Measurements from ENCODE around the gene RASAL2. TPM values are rescaled to one million over a fixed set of nuclear protein-coding genes. Genes with fewer than 3 reads are reported as not detected.

RASAL2 gene
- total RNA-seq, 2 experiments from 2014 or later, result not detected

- intact Hi-C loops (cut with micrococcal nuclease), result no loop called here
- no peaks in the 10 kb centered on the region for H3K9me3 Mint-ChIP-seq
- DNase-seq, result no peak
- H3K4me3 Mint-ChIP-seq, result no peak overlapping the region
- H3K27ac Mint-ChIP-seq, result no peak overlapping the region
- H3K27me3 Mint-ChIP-seq (ENCODE audit: low read depth), result no peaks in the 10 kb centered on the region
- CTCF ChIA-PET, result interaction anchor here (1.1 kb wide), 2 partner anchors 14 to 15 kb away, joined by 3 read pairs; no protein-coding TSS in a partner anchor
- H3K4me1 Mint-ChIP-seq (ENCODE audit: low read depth), result no peaks in the 10 kb centered on the region
- no peaks in the 10 kb centered on the region for H3K36me3 Mint-ChIP-seq (ENCODE audit: low read depth)
These were observed 422.2 kb downstream of the RASAL2 start for GRCh38 chr1:178516110-178516509.

DNA sequence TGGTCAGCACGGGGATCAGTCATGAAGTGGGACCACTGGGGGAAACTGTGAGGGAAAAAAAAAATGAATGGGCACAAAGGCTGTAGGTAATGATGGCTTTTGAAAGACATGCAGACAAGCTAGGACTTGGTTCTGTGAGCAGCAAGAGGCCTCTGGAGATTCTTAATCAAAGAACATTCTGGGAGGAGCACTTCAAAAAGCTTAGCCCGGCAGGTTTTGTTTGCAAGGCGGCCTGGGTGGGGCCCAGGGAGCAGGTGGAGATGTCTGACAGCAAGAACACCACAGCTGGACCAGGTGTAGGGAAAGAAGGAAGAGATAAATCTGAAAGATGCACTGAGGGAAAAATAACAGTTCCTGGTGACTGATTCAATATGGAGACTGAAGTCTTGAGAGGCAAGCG is 425.0 kb downstream of the RASAL2 start:
- CTCF ChIA-PET, result interaction anchor here (0.6 kb wide), 1 partner anchor 14 kb away, joined by 4 read pairs; no protein-coding TSS in a partner anchor
- intact Hi-C loops (cut with micrococcal nuclease), result no loop called here
- H3K27me3 Mint-ChIP-seq (ENCODE audit: low read depth), result no peaks in the 10 kb centered on the region

GRCh38 chr1:178520803-178521202 is 426.9 kb downstream of the RASAL2 start:
- Mint-ChIP-seq H3K36me3 (ENCODE audit: low read depth) (no peaks in the 10 kb centered on the region), H3K4me3 (no peak overlapping the region), H3K9me3 (no peaks in the 10 kb centered on the region), H3K27me3 (ENCODE audit: low read depth) (no peaks in the 10 kb centered on the region), H3K27ac (no peak overlapping the region), H3K4me1 (ENCODE audit: low read depth) (no peaks in the 10 kb centered on the region)
- intact Hi-C loops (cut with micrococcal nuclease), result no loop called here
- CTCF ChIA-PET, result no interaction called here
- no peak for DNase-seq

More for the DNA sequence above, 425.0 kb downstream of the RASAL2 start:
- Mint-ChIP-seq H3K36me3 (ENCODE audit: low read depth) (no peaks in the 10 kb centered on the region), H3K9me3 (no peaks in the 10 kb centered on the region), H3K4me3 (no peak overlapping the region), H3K4me1 (ENCODE audit: low read depth) (no peaks in the 10 kb centered on the region), H3K27ac (no peak overlapping the region)
- DNase-seq, result no peak

GRCh38 chr1:178521241-178521640 is 427.3 kb downstream of the RASAL2 start:
- no peaks in the 10 kb centered on the region for H3K27me3 Mint-ChIP-seq (ENCODE audit: low read depth)
- CTCF ChIA-PET, result no interaction called here
- H3K27ac Mint-ChIP-seq, result no peak overlapping the region
- H3K4me1 Mint-ChIP-seq (ENCODE audit: low read depth), result no peaks in the 10 kb centered on the region
- DNase-seq, result no peak
- no peaks in the 10 kb centered on the region for H3K36me3 Mint-ChIP-seq (ENCODE audit: low read depth)
- H3K4me3 Mint-ChIP-seq, result no peak overlapping the region
- intact Hi-C loops (cut with micrococcal nuclease), result no loop called here
- no peaks in the 10 kb centered on the region for H3K9me3 Mint-ChIP-seq

DNA sequence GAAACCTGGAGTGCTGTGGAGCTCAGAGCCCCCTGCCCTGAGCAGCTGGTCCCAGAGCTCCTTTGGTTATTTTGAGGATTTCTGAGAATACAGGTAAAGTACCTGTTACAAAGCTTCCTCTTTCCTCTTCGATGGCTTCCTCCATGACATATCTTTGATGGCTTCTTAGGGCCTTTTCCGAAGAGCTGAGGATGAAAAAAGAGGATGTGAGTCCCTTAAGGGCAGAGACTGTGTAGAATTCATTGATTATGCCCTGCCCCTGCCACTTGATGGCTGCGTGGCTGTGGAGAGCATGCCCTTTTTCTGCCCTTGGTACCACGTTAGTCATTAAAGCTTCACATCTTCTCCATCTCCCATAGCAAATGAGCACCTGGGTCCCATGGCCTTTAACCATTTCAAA is 433.2 kb downstream of the RASAL2 start:
- H3K36me3 Mint-ChIP-seq (ENCODE audit: low read depth), result no peaks in the 10 kb centered on the region

DNA sequence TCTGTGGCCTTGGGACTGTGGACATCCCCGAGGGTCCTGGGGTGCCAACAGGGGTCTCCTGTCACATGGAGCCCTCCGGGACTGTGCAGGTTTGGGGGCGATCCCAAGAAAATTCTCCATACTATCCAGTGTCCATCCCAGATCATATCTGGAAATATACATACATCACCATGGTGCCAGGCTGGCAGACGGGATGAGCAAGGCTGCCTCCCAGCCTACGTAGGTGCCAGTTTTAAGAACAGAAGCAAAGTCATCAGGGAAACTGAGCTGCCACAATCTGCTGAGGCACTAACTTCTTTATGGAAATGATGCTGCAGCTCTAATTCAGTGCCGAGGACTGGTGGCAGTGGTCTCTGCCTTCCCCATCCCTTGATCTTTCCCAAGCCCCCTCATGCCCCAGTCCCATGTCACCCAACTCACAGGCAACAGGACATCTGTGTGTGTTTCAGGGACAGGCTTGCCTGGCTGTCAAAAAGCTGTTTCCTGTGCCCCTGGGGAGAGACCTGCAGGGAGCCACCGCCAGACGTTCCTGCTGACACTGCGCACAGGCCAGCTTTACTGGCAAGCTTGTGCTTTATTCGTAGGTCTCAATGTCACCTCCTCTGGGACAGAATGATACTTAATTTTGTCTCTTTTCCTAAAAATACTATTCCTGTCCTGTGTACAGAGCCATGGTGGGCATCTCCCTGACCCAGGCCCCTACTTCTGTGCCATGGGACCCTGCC is 434.5 kb downstream of the RASAL2 start:
- no peak overlapping the region for H3K27ac Mint-ChIP-seq
- H3K36me3 Mint-ChIP-seq (ENCODE audit: low read depth), result no peaks in the 10 kb centered on the region

More for the DNA sequence above, 433.2 kb downstream of the RASAL2 start:
- Mint-ChIP-seq H3K4me3 (no peak overlapping the region), H3K9me3 (no peaks in the 10 kb centered on the region), H3K4me1 (ENCODE audit: low read depth) (no peaks in the 10 kb centered on the region), H3K27me3 (ENCODE audit: low read depth) (no peaks in the 10 kb centered on the region), H3K27ac (no peak overlapping the region)
- intact Hi-C loops (cut with micrococcal nuclease), result no loop called here
- CTCF ChIA-PET, result interaction anchor here (0.9 to 1.1 kb wide), 2 partner anchors 14 to 215 kb away, joined by 3 read pairs; no protein-coding TSS in a partner anchor
- DNase-seq, result no peak

DNA sequence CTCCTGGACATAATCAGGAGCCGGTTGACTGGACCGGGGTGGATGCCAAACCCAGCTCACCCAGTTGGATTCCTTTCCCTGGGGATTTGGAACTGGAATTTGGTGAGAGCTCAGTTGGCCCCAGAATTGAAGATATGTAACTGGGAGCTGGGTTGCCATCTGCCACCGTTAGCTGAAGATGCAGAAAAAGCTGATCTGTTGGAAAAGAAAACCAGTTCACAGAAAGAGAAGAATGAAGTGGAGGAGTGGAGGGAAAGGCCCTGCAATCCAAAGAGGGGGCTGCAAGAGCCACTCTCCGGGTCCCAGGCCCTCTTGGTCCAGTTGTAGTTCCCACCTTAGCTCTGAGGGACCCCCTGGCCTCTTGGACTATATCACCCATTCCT is 435.0 kb downstream of the RASAL2 start:
- H3K9me3 Mint-ChIP-seq, result no peaks in the 10 kb centered on the region
- CTCF ChIA-PET, result interaction anchor here (0.9 to 5.7 kb wide), 3 partner anchors 218 to 474 kb away, joined by 3 to 38 read pairs (median 4); no protein-coding TSS in a partner anchor
- DNase-seq, result no peak
- H3K4me3 Mint-ChIP-seq, result no peak overlapping the region
- no peaks in the 10 kb centered on the region for H3K27me3 Mint-ChIP-seq (ENCODE audit: low read depth)
- H3K27ac Mint-ChIP-seq, result no peak overlapping the region
- intact Hi-C loops (cut with micrococcal nuclease), result no loop called here
- no peaks in the 10 kb centered on the region for H3K36me3 Mint-ChIP-seq (ENCODE audit: low read depth)
- H3K4me1 Mint-ChIP-seq (ENCODE audit: low read depth), result no peaks in the 10 kb centered on the region

More for the DNA sequence above, 434.5 kb downstream of the RASAL2 start:
- CTCF ChIA-PET, result interaction anchor here (0.6 to 5.7 kb wide), 5 partner anchors 12 to 1294 kb away, joined by 3 to 38 read pairs (median 4); no protein-coding TSS in a partner anchor
- Mint-ChIP-seq H3K9me3 (no peaks in the 10 kb centered on the region), H3K27me3 (ENCODE audit: low read depth) (no peaks in the 10 kb centered on the region), H3K4me3 (no peak overlapping the region), H3K4me1 (ENCODE audit: low read depth) (no peaks in the 10 kb centered on the region)
- intact Hi-C loops (cut with micrococcal nuclease), result no loop called here
- DNase-seq, result no peak

DNA sequence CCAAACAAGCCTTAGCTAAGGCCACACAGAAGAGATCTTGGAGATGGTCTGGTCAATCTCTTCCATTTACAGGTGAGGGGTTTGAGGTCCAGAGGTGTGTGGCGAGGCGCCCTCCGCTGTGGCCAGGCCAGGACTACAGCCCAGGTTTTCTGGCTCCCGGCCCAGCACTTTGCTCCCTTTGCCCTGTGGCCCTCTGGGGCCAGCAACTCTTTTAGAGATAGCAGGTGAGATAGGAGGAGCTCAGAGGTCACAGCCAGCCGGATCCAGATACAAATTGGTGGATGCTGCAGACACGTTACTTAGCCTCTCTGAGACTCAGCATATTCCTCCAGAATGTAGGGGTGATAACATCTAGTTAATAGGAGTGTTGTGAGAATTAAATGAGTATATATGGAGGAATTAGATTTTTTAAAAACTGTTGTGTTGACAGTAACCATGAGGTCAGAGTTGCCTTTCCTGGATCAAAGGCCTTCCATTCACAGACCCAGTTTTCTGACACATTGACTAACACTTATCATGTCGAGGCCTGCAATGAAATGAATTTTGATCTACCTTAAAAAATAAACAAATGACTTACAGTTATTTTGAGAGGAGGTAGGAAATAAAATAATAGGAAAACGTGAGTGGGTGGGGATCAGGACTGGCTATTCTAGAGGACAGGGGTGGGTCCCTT is 435.6 kb downstream of the RASAL2 start:
- Mint-ChIP-seq H3K27me3 (ENCODE audit: low read depth) (no peaks in the 10 kb centered on the region), H3K9me3 (no peaks in the 10 kb centered on the region), H3K36me3 (ENCODE audit: low read depth) (no peaks in the 10 kb centered on the region), H3K4me1 (ENCODE audit: low read depth) (no peaks in the 10 kb centered on the region), H3K4me3 (no peak overlapping the region), H3K27ac (no peak overlapping the region)
- intact Hi-C loops (cut with micrococcal nuclease), result no loop called here
- CTCF ChIA-PET, result interaction anchor here (0.9 to 5.7 kb wide), 6 partner anchors 20 to 473 kb away, joined by 3 to 38 read pairs (median 4); no protein-coding TSS in a partner anchor
- no peak for DNase-seq

- no peaks in the 10 kb centered on the region for H3K9me3 Mint-ChIP-seq
- no peak overlapping the region for H3K4me3 Mint-ChIP-seq
- H3K36me3 Mint-ChIP-seq (ENCODE audit: low read depth), result no peaks in the 10 kb centered on the region
- H3K27me3 Mint-ChIP-seq (ENCODE audit: low read depth), result no peaks in the 10 kb centered on the region
- no peak overlapping the region for H3K27ac Mint-ChIP-seq
- intact Hi-C loops (cut with micrococcal nuclease), result no loop called here
- DNase-seq, result no peak
- CTCF ChIA-PET, result interaction anchor here (0.9 to 5.7 kb wide), 5 partner anchors 11 to 473 kb away, joined by 3 to 38 read pairs (median 3); no protein-coding TSS in a partner anchor
- H3K4me1 Mint-ChIP-seq (ENCODE audit: low read depth), result no peaks in the 10 kb centered on the region
These were observed 436.1 kb downstream of the RASAL2 start for GRCh38 chr1:178530037-178530402.

DNA sequence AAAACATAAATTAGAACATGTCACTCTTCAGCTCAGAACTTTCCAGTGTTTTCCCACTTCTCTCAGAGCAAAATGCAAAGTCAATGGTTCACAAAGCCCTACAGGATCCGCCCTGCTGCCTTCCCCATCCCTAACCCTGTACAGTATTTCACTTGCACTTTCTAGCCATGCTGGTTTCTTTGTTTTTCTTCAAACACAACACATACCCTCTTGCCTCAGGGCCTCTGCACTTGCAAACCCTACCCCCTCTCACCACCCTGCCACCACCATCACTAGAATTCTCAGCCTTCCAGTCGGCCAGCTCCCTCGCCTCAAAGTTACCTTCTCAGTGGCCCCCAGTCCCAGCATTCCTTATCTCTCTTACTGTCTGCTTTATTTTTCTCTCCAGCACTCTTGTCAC is 436.6 kb downstream of the RASAL2 start:
- no peak for DNase-seq
- no peaks in the 10 kb centered on the region for H3K27me3 Mint-ChIP-seq (ENCODE audit: low read depth)
- CTCF ChIA-PET, result interaction anchor here (0.9 to 5.7 kb wide), 6 partner anchors 11 to 472 kb away, joined by 3 to 38 read pairs (median 4); no protein-coding TSS in a partner anchor
- H3K9me3 Mint-ChIP-seq, result no peaks in the 10 kb centered on the region
- no peak overlapping the region for H3K27ac Mint-ChIP-seq
- H3K4me1 Mint-ChIP-seq (ENCODE audit: low read depth), result no peaks in the 10 kb centered on the region
- H3K36me3 Mint-ChIP-seq (ENCODE audit: low read depth), result no peaks in the 10 kb centered on the region
- intact Hi-C loops (cut with micrococcal nuclease), result no loop called here
- H3K4me3 Mint-ChIP-seq, result no peak overlapping the region

- no peaks in the 10 kb centered on the region for H3K27me3 Mint-ChIP-seq (ENCODE audit: low read depth)
- no peak overlapping the region for H3K4me3 Mint-ChIP-seq
- no peaks in the 10 kb centered on the region for H3K36me3 Mint-ChIP-seq (ENCODE audit: low read depth)
- DNase-seq, result no peak
- CTCF ChIA-PET, result interaction anchor here (0.6 to 5.7 kb wide), 15 partner anchors 10 to 490 kb away, joined by 3 to 38 read pairs (median 4); no protein-coding TSS in a partner anchor
- intact Hi-C loops (cut with micrococcal nuclease), result loop anchor here (1.0 to 2.0 kb wide), 4 partner anchors 221 to 837 kb away; no protein-coding TSS in a partner anchor
- H3K9me3 Mint-ChIP-seq, result no peaks in the 10 kb centered on the region
- H3K4me1 Mint-ChIP-seq (ENCODE audit: low read depth), result no peaks in the 10 kb centered on the region
- H3K27ac Mint-ChIP-seq, result no peak overlapping the region
These were observed 438.0 kb downstream of the RASAL2 start for GRCh38 chr1:178531887-178532286.

GRCh38 chr1:178532392-178532791 is 438.5 kb downstream of the RASAL2 start:
- no peaks in the 10 kb centered on the region for H3K9me3 Mint-ChIP-seq
- no peak overlapping the region for H3K4me3 Mint-ChIP-seq
- no peak overlapping the region for H3K27ac Mint-ChIP-seq
- H3K27me3 Mint-ChIP-seq (ENCODE audit: low read depth), result no peaks in the 10 kb centered on the region
- CTCF ChIA-PET, result interaction anchor here (0.6 to 5.7 kb wide), 18 partner anchors 10 to 1230 kb away, joined by 3 to 38 read pairs (median 4); no protein-coding TSS in a partner anchor
- intact Hi-C loops (cut with micrococcal nuclease), result loop anchor here (1.0 to 2.0 kb wide), 4 partner anchors 221 to 836 kb away; no protein-coding TSS in a partner anchor
- no peaks in the 10 kb centered on the region for H3K4me1 Mint-ChIP-seq (ENCODE audit: low read depth)
- DNase-seq, result peak; percentile 84
- no peaks in the 10 kb centered on the region for H3K36me3 Mint-ChIP-seq (ENCODE audit: low read depth)

Measured in activated naive CD4-positive, alpha-beta T cell treated with anti-CD3 and anti-CD28 coated beads for 36 hours (primary cell).